HEK293 (cell line): ENCODE results near the gene ZNF141.
"Not testable (repeated sequence)": the region's sequence is repeated elsewhere in the genome, so short reads cannot be mapped to it uniquely, and the experiment has no call there.

Experiments used
- CTCF ChIA-PET: fragments of 350-600 bp; formaldehyde crosslinking; extraction: SDS; loops from one replicate; lab custom pipeline; 2021; ENCODE audit warnings: antibody characterized with exemption; lab: Yijun Ruan, JAX
- POLR2A ChIA-PET: fragments of 300-600 bp; formaldehyde crosslinking; extraction: SDS; loops from one replicate; lab custom pipeline; 2020; ENCODE audit warnings: antibody characterized with exemption, inconsistent platforms; lab: Yijun Ruan, JAX
- H3K27ac ChIP-seq: fragments of 200-500 bp; sonication (Bioruptor generic); 2 replicates; pipeline ENCODE4 v1.5.1; 2014; ENCODE audit warnings: low read depth, low read length, control low read depth, inconsistent platforms; ENCODE audit errors: extremely low read depth
- H3K36me3 ChIP-seq, 2 experiments: fragments of 200-500 bp in 1 of 2; sonication (Bioruptor generic) in 1 of 2; 1 replicate in 1 of 2; 2 replicates in 1 of 2; pipeline ENCODE4 v1.5.1; 2014 to 2017; ENCODE audit warnings: inconsistent platforms in 2 of 2, low read length in 2 of 2; ENCODE audit not compliant: control insufficient read depth in 2 of 2, insufficient read depth in 1 of 2
- H3K4me1 ChIP-seq: fragments of 200-500 bp; sonication (Bioruptor generic); 2 replicates; pipeline ENCODE4 v1.5.1; 2014; ENCODE audit warnings: mild to moderate bottlenecking, low read length, inconsistent platforms; ENCODE audit not compliant: control insufficient read depth, insufficient read depth
- H3K4me3 ChIP-seq: 2 replicates; pipeline ENCODE4 v1.5.1; 2011; ENCODE audit warnings: low read depth, mild to moderate bottlenecking, control low read depth, low read length, moderate library complexity
- H3K9me3 ChIP-seq: fragments of 200-500 bp; sonication (Bioruptor generic); 2 replicates; pipeline ENCODE4 v1.5.1; 2014; ENCODE audit warnings: low read depth, low read length, inconsistent platforms; ENCODE audit not compliant: control insufficient read depth, insufficient read depth
- EGR2 ChIP-seq: fragments of 450-650 bp; formaldehyde crosslinking; IDR thresholded peaks from 2 replicates; pipeline ENCODE4 v1.5.1; 2016; ENCODE audit warnings: low read depth, missing biosample characterization, missing genetic modification characterization
- HIC1 ChIP-seq: fragments of 450-650 bp; formaldehyde crosslinking; IDR thresholded peaks from 2 replicates; pipeline ENCODE4 v1.5.1; 2016; ENCODE audit warnings: missing biosample characterization, missing genetic modification characterization
- SETDB1 ChIP-seq: IDR thresholded peaks from one replicate; pipeline ENCODE4 v1.6.1; 2017; ENCODE audit warnings: mild to moderate bottlenecking, low read length, moderate library complexity, mixed read lengths; ENCODE audit not compliant: insufficient read length
- TSHZ1 ChIP-seq: fragments of 450-650 bp; formaldehyde crosslinking; IDR thresholded peaks from 2 replicates; pipeline ENCODE4 v1.5.1; 2016; ENCODE audit warnings: missing biosample characterization, missing genetic modification characterization, borderline replicate concordance
- ZNF112 ChIP-seq: fragments of 450-650 bp; formaldehyde crosslinking; IDR thresholded peaks from 2 replicates; pipeline ENCODE4 v1.5.0; 2017; ENCODE audit warnings: missing biosample characterization, missing genetic modification characterization
- ZNF114 ChIP-seq: fragments of 450-650 bp; formaldehyde crosslinking; IDR thresholded peaks from 2 replicates; pipeline ENCODE4 v1.5.0; 2017; ENCODE audit warnings: missing biosample characterization, missing genetic modification characterization
- ZNF266 ChIP-seq: fragments of 450-650 bp; formaldehyde crosslinking; IDR thresholded peaks from 2 replicates; pipeline ENCODE4 v1.5.1; 2016; ENCODE audit warnings: missing biosample characterization, missing genetic modification characterization, low read depth
- ZNF280D ChIP-seq: fragments of 450-650 bp; formaldehyde crosslinking; IDR thresholded peaks from 2 replicates; pipeline ENCODE4 v1.5.1; 2016; ENCODE audit warnings: missing biosample characterization, missing genetic modification characterization
- ZNF354C ChIP-seq: fragments of 450-650 bp; formaldehyde crosslinking; IDR thresholded peaks from 2 replicates; pipeline ENCODE4 v1.5.1; 2016; ENCODE audit warnings: missing biosample characterization, missing genetic modification characterization, low read depth, borderline replicate concordance
- ZNF571 ChIP-seq: fragments of 450-650 bp; formaldehyde crosslinking; IDR thresholded peaks from 2 replicates; pipeline ENCODE4 v1.5.0; 2017; ENCODE audit warnings: missing biosample characterization, missing genetic modification characterization
- ZNF610 ChIP-seq: fragments of 450-650 bp; formaldehyde crosslinking; IDR thresholded peaks from 2 replicates; pipeline ENCODE4 v1.5.1; 2016; ENCODE audit warnings: missing biosample characterization, missing genetic modification characterization, borderline replicate concordance
- ZNF707 ChIP-seq: fragments of 450-650 bp; formaldehyde crosslinking; IDR thresholded peaks from 2 replicates; pipeline ENCODE4 v1.5.1; 2016; ENCODE audit warnings: missing biosample characterization, missing genetic modification characterization
- ZNF791 ChIP-seq: fragments of 450-650 bp; formaldehyde crosslinking; IDR thresholded peaks from 2 replicates; pipeline ENCODE4 v1.5.1; 2016; ENCODE audit warnings: missing biosample characterization, missing genetic modification characterization

Gene ZNF141

GRCh38 chr4:404006-404405 lies 66.4 kb downstream of the ZNF141 start:
- Histone ChIP-seq H3K4me3 (no peak overlapping the region), H3K27ac (no peak overlapping the region), H3K36me3 (no peaks in the 10 kb centered on the region), H3K4me1 (no peaks in the 10 kb centered on the region), H3K9me3 (no peaks in the 10 kb centered on the region)
- CTCF ChIA-PET, result no interaction called here
- TF ChIP-seq TSHZ1 (tag by site-specific recombination) (no peak), ZNF354C (tag by site-specific recombination) (no peak), ZNF610 (no peak), ZNF571 (tag by site-specific recombination) (no peak), ZNF266 (tag by site-specific recombination) (no peak), EGR2 (tag by site-specific recombination) (no peak), ZNF114 (tag by site-specific recombination) (no peak), HIC1 (tag by site-specific recombination) (no peak), ZNF280D (tag by site-specific recombination) (no peak), ZNF791 (tag by site-specific recombination) (no peak), ZNF707 (tag by site-specific recombination) (no peak)
- POLR2A ChIA-PET, result no interaction called here

GRCh38 chr4:408321-408720 lies 70.7 kb downstream of the ZNF141 start:
- not testable (repeated sequence) for H3K9me3 ChIP-seq

DNA sequence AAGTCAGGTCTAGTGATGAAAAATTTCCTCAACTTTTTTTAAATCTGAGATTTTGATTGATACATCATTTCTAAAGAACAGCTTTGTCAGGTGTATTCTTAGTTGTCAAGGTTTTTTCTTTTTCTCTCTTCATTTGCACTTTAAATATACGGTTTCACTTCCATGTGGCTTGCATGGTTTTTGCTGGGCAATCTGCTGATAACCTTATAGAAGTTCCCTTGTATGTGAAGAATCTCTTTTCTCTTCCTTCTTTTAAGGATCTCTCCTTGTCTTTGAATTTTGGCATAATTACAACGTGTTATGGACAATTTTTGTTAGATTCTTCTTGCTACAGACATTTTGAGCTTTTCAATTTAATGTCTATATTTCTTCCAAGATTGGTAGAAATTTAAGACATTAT lies 85.0 kb downstream of the ZNF141 start:
- ChIA-PET CTCF (no interaction called here), POLR2A (no interaction called here)
- Histone ChIP-seq H3K9me3 (no peaks in the 10 kb centered on the region), H3K36me3 (no peaks in the 10 kb centered on the region), H3K4me1 (no peaks in the 10 kb centered on the region), H3K4me3 (no peak overlapping the region), H3K27ac (no peak overlapping the region)
- TF ChIP-seq SETDB1 (peak; percentile 33), ZNF112 (tag by site-specific recombination) (no peak)

More at GRCh38 chr4:408321-408720, 70.7 kb downstream of the ZNF141 start:
- H3K36me3 ChIP-seq, H3K4me1 ChIP-seq, H3K4me3 ChIP-seq, POLR2A ChIA-PET, CTCF ChIA-PET, H3K27ac ChIP-seq: not testable (repeated sequence)
